Measurements from ENCODE around the gene BRCC3.

BRCC3 gene

GRCh38 chrX:155070975-155071693 is at the start of gene BRCC3, which contains the start of the genes CMC4 and MTCP1:
BRCC3 (plus strand) TSS chrX:155071508; CDS start chrX:155071528, 20 bp downstream.
CMC4 (minus strand) TSS chrX:155071136; CDS start chrX:155064023, 7,113 bp downstream.
MTCP1 (minus strand) TSS chrX:155071136; CDS start chrX:155066010, 5,126 bp downstream.
- CTCF ChIA-PET, result interaction anchor here (0.6 to 7.1 kb wide), 2 partner anchors 14 to 23 kb away, joined by 3 to 47 read pairs; no protein-coding TSS in a partner anchor
- peak within 1 kb of the TSS; percentile 71 for H3K4me3 ChIP-seq (ENCODE audit: low read depth, low read length)
- TF ChIP-seq CTCF (IDR thresholded peaks at IDR 0.05; ENCODE audit: insufficient read depth, low read length, missing control alignments), result no peak
- no peak for DNase-seq (ENCODE audit: low read depth, low spot score)
- POLR2A ChIA-PET, result no interaction called here

GRCh38 chrX:155022585-155022984 is 48.7 kb upstream of the BRCC3 start, which contains the start of gene F8:
F8 (minus strand) TSS chrX:155022723; CDS start chrX:155022552, 171 bp downstream.
- H3K4me3 ChIP-seq (ENCODE audit: low read depth, low read length), result no peak within 1 kb of the TSS
- DNase-seq (ENCODE audit: low read depth, low spot score), result no peak
- CTCF ChIA-PET, result no interaction called here
- no peak for TF ChIP-seq CTCF (IDR thresholded peaks at IDR 0.05; ENCODE audit: insufficient read depth, low read length, missing control alignments)
- POLR2A ChIA-PET, result no interaction called here

- POLR2A ChIA-PET, result no interaction called here
- CTCF ChIA-PET, result no interaction called here
- H3K4me3 ChIP-seq (ENCODE audit: low read depth, low read length), result no peak overlapping the region
- DNase-seq (ENCODE audit: low read depth, low spot score), result no peak
- TF ChIP-seq CTCF (IDR thresholded peaks at IDR 0.05; ENCODE audit: insufficient read depth, low read length, missing control alignments), result no peak
Measured at GRCh38 chrX:155023907-155024833, 47.1 kb upstream of the BRCC3 start.

- no peak for TF ChIP-seq CTCF (IDR thresholded peaks at IDR 0.05; ENCODE audit: insufficient read depth, low read length, missing control alignments)
- H3K4me3 ChIP-seq (ENCODE audit: low read depth, low read length), result peak overlapping the region; percentile 65
- CTCF ChIA-PET, result no interaction called here
- POLR2A ChIA-PET, result interaction anchor here (0.6 to 1.3 kb wide), 3 partner anchors 21 to 190 kb away, joined by 3 read pairs; partner anchors contain the start of gene VBP1
- no peak for DNase-seq (ENCODE audit: low read depth, low spot score)
Measured at GRCh38 chrX:155026420-155026726, 44.9 kb upstream of the BRCC3 start.

GRCh38 chrX:155026727-155027508 is 44.4 kb upstream of the BRCC3 start, which contains the start of gene FUNDC2:
FUNDC2 (plus strand) TSS chrX:155026844; CDS start chrX:155026939, 95 bp downstream.
- TF ChIP-seq CTCF (IDR thresholded peaks at IDR 0.05; ENCODE audit: insufficient read depth, low read length, missing control alignments), result no peak
- peak within 1 kb of the TSS; percentile 65 for H3K4me3 ChIP-seq (ENCODE audit: low read depth, low read length)
- POLR2A ChIA-PET, result interaction anchor here (0.6 to 1.3 kb wide), 3 partner anchors 20 to 189 kb away, joined by 3 read pairs; partner anchors contain the start of gene VBP1
- DNase-seq (ENCODE audit: low read depth, low spot score), result peak; percentile 57
- CTCF ChIA-PET, result no interaction called here

Measured in AG04449 (cell line).